HG03442 (cell line): ENCODE measurements around the gene CIZ1.
A peak's percentile ranks its signal among the peaks of the same experiment; 100 is the strongest.

Experiments
- ATAC-seq: cut with Tn5 transposase; IDR thresholded peaks from one replicate; pipeline ENCODE4 v1.9.1; 2021; ENCODE audit warnings: mild to moderate bottlenecking, moderate library complexity; ENCODE audit not compliant: unreplicated experiment

The CIZ1 gene

DNA sequence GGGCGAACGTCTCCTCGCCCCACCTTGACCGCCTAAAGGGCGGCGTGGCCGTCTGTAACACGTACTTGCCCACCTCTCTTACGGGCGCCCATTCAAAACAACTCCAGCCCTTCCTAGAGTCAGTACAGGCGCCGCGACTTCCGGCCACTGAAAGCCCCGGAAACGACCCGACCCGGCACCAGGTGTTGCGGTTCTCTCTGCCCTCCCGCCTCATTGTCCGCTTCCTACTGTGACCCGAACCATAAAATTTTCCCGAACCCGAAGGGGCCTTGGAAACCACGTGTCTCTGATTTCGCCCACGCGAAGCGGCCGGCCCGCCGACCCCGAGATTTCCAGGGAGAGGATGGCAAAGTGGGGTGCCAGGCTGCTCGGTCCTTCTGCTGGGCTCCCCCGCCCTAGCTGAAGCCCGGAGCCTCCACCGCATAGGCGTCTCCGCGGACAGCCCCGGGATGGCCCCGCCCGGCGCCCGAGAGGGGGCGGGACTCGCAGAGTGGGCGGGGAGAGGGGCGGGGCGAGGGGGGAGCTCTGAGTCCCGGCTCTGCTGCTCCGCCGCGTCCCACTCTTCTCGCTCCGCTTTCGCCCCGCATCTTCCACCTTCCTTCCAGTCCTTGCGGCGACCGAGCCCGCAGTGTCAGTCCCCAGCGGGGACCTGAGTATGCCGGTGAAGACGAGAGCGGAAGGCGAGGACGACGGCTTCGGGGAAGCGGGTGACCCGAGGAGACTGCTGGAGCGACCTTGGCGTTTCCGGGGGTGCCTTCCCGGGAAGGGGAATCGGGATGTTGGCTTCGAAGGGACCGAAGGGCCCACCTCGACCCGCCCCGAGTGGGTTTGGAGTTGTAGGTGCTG is 63.2 kb downstream of the CIZ1 start:
- ATAC-seq = peak; percentile 50

DNA sequence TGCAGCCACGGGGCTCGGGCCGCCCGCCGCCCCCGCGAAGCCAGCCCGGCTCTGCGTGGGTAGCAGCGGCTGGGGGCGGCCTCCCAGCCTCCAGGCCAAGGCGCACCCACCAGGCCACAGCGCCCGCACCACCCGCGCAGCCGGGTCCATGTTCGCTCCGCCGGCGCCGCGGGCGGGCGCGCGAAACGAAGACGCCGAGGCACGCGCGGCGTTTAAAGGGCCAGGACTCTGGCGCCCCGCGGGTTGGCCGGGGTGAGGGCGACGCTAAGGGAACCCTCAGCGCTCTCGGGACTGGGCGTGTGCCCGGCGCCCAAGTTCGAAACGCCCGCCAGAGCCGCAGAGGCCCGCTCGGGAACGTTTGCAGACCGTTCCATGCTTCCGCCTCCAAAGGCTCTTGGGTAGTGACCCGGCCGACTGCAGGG is 63.8 kb downstream of the CIZ1 start, which contains the start of gene PTGES2:
TSS of gene PTGES2 (minus strand) at position 162 of the 422 bp plus-strand sequence. CDS start at position 150, 12 bp downstream.
- peak; percentile 51 for ATAC-seq

DNA sequence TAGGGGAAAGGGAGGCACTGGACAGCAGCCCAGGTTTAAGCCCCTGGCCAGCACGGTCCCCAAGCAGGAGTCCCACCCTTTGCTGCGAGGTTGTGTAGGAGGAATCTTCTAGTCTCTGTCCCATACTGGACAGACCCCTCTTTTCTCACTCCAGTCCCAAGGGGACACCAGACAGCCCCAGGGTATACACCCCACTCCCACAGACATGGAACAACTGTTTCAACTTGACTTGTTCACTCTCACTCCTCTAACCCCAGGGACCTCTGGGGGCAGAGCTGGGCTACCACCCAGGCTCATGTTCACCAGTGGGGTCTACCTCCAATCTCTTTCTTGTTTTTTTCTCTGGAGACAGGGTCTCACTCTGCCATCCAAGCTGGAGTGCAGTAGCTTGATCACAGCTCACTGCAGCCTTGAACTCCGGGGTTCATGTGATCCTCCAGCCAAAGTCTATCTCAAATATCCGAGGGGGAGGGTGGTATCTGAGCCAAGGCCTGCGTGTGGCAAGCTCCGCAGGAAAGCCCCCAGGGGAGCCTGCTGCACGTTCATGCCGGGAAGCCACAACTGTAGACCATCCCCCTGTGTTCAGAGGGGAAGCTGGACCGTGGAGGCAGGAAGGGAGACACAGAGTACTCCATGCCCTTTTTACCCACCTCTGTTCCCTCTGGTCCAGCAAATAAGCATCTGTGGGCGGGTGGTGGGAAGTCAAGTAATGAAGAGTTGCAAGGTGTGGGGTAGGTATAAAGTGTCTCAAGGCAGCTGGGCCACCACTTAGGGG is 65.6 kb downstream of the CIZ1 start:
- no peak for ATAC-seq

DNA sequence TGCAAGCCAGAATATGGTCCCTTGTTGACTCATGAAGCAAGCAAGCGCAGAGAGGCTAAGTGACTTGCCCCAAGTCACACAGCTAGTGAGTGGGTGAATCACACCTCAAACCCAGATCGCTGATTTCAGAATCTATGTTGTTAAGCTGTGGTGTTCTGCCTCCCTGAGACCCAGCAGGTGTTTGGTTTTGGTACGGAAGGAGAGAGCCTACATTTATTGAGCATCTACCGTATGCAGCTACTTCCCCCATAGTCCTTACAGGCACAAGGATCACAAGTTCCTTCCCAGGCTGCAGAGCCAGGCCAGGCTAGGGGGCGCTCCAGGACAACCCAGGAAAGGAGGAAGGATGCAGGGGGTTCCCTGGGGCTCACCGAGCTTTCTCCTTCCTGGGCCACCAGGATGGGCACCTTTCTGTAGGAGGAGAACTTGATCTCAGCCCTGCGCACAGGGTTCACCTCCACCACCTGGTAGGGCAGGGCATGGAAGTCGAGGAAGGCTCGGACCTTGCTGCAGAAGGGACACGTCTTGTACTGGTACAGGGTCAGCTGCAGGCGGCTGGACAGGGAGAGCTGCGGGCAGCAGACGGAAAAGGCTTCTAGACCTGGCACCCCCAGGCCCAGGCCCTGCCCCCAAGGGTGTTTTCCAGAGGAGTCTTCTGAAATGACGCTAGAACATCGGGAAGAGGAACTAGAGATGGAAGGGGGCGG is 66.3 kb downstream of the CIZ1 start:
- no peak for ATAC-seq

DNA sequence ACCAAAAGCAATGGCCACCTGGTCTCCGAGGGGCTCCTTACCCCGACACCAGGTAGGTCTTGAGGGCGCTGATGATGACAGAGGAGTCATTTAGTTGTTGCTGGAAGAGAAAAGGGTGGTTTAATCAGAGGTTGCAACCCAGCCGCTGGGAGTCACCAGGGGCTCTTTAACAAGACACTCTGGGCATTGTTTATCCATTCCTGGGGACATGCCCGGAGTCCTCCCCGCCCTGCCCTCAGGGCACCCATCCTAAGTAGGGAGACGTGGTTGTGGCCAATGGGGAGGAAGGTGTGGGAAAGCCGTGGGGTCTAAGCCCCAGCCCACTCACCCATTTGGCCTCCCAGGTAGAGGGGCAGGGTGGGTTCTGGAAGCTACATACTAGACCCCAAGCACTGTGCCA is 66.9 kb downstream of the CIZ1 start:
- no peak for ATAC-seq

DNA sequence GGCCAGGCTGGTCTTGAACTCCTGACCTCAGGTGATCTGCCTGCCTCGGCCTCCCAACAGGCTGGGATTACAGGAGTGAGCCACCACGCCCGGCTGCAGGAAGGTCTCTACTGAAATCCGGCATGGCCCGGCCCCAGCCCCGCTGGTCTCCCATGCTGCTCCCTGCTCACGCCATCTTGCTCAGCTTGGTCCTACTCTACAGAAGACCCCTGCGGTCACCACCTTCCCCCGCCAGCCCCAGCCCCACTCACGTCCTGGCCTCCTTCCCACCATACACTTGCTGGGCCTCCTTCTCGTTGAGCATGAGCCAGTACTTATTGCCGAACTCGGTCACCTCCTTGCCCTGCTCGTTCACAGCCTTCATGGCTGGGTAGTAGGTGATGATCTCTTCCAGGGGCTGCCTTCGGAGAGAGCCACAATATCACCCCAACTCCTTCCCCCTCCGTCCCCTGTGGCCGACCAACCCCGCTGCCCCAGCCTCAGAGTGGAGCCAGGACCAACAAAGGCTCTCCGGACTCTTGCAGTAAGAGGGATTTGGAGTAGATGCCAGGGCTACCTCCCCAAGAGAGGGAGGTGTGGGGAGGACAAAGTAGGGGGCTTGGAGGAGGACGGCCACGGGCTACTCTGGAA is 67.8 kb downstream of the CIZ1 start:
- ATAC-seq = no peak

DNA sequence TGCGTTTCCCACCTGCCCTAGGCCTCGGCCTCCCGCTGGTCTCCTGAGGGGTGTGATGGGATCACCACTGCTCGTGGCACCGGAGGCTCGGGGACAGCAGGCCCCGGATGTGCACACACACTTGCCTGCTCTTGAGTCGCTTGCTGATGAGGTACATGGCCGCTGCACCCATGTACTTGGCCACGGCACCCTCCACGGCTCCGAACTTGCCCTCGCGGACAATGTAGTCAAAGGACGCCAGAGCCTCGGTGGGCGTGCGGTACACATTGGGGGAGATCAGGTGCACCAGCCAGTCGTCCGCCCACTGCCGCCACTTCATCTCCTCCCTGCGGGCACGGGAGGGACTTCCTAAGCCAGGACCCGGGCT is 68.6 kb downstream of the CIZ1 start:
- ATAC-seq = no peak

DNA sequence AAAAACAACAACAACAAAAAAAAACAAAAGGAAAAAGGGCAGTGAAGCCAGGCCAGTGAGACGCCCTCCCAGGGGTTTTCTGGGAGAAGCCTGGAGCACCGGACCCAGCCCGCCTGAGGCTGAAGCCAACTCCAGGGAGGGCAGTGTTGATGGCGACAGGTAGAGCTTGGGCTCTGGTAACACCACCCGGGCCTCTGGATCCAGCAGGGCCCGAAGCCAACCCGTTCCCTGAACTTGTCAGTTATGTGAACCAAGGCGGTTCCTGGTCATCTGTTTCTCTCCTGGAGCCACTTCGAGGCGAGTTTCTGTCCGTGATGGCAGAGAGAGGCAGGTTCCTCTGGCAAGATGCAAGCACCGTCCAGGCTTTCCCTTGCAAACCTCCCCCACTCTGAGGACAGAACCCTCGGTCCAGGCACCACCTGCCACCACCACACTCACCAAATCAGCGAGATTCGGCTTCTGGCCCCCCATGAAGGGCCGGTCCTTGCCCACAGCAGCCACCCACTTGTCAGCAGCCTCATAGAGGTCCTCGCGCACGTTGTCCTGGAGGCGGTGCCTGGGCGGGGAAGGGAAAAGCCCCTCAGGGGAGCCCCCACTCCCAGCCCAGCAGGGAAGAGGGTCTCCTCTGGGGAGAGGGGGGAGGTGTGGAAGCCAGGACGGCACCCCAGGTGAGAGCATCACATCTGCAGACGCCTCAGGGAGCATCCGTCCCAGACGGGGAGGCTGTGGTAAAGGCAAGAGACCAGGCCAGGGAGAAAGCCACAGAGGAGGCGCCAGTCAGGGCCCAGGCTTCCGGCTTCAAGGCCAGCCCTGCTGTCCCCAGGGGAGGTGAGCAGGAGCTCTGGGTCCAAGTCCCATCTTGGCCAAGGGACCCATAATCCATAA is 69.2 kb downstream of the CIZ1 start:
- no peak for ATAC-seq

DNA sequence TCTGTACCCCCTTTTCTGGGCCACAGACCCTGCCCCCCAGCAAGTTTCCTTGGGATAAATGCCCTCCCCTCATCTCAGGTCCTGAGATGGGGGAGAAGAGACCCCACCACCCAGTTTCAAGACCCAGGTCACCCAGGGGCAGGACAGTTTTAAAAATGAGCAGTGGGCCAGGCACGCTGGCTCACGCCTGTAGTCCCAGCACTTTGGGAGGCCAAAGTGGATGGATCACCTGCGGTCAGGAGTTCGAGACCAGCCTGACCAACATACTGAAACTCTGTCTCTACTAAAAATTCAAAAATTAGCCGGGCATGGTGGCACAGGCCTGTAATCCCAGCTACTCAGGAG is 69.9 kb downstream of the CIZ1 start:
- ATAC-seq = no peak

DNA sequence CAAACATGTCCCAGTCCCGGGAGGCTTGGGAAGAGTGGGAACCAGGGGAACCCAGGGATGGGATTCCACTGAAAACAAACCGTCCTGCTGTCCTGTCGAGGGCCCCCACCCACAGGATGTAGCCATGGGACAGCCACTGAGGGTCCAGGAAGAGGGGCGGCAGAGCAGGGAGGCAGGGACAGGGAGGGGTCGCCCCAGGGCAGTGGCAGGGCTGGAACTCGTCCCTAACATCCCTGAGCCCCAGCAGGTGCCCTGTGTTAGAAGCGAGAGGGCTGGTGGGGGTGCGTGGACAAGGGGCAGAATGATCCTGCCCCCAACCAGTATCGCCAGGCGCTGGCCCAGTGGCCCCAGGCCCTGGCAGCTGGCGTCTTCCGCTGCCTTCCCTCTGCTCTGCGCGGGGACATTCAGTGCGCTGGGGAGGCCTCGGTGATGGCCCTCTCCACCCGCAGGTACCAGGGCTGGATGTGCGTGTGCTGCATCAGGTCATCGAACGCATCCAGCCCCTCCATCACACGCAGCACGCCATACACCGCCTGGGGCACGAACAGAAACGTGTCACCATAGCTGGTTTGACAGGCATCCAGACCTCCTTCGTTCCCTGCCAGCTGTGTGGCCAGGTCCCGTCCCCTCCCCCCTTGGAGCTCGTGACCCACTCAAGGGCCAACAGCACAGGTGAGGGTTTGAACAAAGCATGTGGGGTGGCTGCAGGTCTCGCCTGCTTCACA is 70.5 kb downstream of the CIZ1 start:
- no peak for ATAC-seq

DNA sequence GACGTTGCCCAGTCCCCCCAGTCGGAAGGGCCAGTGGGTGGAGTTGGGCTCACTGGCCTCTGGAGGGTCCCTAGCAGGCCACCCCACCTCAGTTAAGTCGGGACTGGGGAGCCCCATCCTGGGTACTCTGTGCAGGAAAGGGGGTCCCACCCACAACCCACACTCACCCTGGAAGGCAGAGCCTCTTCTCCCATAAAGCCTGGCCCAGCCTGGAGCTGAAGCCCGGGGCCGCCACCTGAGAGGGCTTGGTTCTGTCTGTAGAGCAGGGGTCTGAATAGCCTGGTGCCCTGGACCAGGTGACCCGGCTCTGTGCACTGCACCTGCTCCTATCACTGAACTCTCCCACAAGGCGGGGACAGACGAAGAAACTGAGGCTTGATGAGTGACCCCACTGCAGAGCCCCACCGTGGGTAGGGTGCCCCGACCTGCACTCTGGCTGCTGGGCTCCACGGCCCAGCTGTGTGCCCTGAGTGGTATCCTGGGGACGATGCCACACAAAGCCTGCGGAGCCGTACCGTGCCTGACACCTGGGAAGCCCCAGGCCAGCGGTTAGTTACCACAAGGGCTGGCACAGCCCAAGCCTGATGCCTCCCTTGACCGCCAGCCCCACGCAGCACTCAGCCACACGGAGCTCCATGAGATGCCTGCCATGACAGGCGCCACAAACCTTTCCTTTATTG is 71.2 kb downstream of the CIZ1 start:
- no peak for ATAC-seq

DNA sequence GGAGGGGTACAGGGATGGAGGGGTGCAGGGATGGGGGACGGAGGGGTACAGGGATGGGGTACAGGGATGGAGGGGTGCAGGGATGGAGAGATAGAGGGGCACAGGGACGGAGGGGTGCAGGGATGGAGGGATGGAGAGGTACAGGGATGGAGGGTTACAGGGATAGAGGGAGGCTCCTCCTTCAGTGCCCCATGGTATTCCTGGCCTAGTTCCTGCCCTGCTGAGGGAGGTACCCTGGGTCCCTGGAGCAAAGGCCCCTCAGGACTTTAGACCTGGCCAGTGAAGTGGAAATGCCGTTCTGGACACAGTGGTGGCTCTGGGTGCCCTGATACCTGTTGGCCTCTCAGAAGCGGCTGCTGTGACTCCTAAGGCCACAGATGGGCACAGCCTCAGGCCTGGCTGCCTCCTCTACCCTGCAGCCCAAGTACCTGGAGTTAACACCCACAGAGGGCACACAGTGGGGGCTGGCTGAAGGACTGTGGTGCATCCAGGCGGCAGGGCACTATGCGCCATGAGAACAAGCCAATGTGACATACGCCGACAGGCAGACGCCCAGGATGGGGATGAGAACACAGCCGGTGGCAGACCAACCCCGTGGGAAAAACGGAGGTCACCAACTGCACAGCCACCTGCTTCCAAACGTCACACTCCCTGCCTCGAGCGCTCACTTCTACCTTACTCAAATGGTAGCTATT is 72.3 kb downstream of the CIZ1 start:
- no peak for ATAC-seq

DNA sequence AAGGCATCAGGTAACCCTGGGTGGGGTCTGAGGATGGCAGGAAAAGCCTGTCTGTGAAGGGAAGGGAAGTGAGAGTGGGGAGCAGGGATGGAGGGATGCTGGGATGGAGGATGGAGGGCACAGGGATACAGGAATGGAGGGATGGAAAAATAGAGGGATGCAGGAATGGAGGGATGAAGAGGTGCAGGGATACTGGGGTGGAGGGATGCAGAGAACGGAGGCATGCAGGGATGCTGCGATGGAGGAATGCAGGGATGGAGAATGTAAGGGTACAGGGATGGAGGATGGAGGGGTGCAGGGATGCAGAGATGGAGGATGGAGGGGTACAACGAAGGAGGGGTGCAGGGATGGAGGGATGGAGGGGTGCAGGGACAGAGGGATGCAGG is 72.9 kb downstream of the CIZ1 start:
- ATAC-seq = no peak

DNA sequence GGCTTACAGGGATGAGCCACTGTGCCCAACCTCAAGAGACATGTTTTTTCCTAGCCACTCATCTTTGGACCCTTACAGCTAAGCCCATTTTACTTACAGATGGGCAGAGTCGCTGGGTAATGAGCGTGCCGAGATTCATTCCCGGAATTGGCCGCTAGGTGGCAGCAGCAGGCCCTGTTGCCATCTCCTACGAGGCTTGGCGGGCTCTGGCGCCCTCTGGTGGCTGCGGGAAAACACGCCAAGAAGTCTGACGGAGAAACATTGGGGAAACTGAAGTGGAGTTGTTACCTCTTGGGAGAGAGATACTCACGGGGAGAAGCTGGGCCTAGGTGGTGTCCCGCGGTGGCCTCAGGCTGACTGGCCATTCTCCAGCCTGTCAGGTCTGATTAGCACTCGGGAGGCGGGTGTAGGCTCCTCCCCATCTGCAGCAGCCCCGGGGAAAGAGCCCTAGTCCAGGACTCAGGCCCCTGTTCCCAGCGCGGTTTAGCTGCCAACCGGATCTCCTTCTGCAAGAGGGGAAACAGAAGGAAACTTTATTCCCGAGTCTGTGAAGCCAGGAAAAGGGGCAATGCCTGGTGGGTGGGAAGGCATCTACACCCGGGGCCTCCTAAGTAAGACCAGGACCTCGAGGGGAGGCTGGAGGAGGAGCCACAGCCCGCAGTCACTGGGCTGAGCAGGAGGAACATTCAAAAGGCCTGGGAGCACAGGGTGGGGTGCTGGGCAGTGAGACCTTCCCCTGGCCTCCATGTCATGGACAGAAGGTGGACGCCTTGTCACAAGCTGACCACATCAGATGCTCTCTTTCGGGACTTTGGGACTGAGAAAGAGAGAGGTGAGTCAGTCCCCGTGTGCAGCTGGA is 73.5 kb downstream of the CIZ1 start:
- peak; percentile 66 for ATAC-seq

DNA sequence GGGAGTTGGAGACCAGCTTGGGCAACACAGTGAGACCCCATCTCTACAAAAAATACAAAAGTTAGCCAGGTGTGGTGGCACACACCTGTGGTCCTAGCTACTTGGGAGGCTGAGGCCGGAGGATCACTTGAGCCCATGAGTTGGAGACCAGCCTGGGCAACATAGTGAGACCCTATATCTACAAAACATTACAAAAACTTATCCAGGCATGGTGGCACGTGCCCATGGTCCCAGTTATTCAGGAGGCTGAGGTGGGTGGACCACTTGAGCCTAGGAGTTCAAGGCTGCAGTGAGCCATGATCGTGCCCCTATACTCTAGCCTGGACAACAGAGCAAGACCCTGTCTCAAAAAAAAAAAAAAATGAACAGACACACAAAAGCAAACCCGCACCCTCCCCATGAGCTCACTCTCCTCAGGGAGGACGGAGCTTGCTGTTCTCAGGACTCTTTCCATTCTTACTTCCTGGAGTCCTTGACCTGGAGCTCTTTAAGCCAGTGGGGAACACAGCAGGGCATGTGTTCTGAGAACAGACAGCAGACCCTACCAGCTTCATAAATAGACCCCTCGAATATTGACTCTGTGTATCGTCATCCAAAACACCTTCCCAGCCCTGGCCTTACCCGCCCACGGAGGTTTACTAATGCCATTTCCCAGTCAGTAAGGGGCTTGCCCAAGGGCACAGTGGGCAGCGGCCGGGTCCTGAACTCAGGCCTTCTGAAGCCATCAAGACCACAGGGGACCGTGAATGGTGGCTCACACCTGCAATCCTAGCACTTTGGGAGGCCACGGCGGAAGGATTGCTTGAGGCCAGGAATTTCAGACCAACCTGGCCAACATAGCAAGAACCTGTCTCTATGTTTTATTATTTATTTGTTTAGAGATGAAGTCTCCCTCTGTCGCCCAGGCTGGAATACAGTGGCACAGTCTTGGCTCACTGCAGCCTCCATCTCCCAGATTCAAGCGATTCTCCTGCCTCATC is 75.0 kb downstream of the CIZ1 start:
- ATAC-seq = no peak
